Gastroesophageal sphincter (tissue), 3 donors: ENCODE results near the gene TALDO1.

Source experiments
- CTCF ChIP-seq, 4 experiments: fragments of 200-600 bp in 2 of 4; fragments of 450-650 bp in 2 of 4; sonication (generic) in 1 of 4; IDR thresholded peaks; one replicate each; pipeline ENCODE4 v1.5.1; 2017 to 2019; ENCODE audit warnings: antibody characterized with exemption in 4 of 4, mild to moderate bottlenecking in 2 of 4, moderate library complexity in 2 of 4
- POLR2AphosphoS5 ChIP-seq: sonication (generic); formaldehyde crosslinking; IDR thresholded peaks from one replicate; pipeline ENCODE4 v1.6.1; 2017; ENCODE audit warnings: antibody characterized with exemption

- TF ChIP-seq CTCF (IDR thresholded peaks at IDR 0.05) (no peak), POLR2AphosphoS5 (no peak)
Measured at GRCh38 chr11:776263-776560, 28.9 kb downstream of the TALDO1 start.
